MM.1S (cell line): ENCODE results near the gene TARDBP.
"Not testable (repeated sequence)": the region's sequence is repeated elsewhere in the genome, so short reads cannot be mapped to it uniquely, and the experiment has no call there.

Source experiments
- DNase-seq: peaks from one replicate; pipeline ENCODE4 v3.0.0-alpha.2; 2015
- H2AFZ ChIP-seq: fragments of 300-600 bp; sonication (generic); 2 replicates; pipeline ENCODE4 v1.6.0; 2016; ENCODE audit warnings: antibody characterized with exemption, low read length
- H3F3A ChIP-seq: fragments of 300-600 bp; sonication (generic); 2 replicates; pipeline ENCODE4 v1.6.1; 2016; ENCODE audit warnings: mild to moderate bottlenecking, antibody characterized with exemption, low read length, moderate library complexity, mixed read lengths; ENCODE audit not compliant: insufficient read depth
- H3K27ac ChIP-seq: fragments of 300-600 bp; sonication (generic); 2 replicates; pipeline ENCODE4 v1.5.1; 2016; ENCODE audit warnings: mild to moderate bottlenecking, low read length
- H3K27me3 ChIP-seq: fragments of 300-600 bp; sonication (generic); replicated peaks from 2 replicates; pipeline ENCODE4 v1.6.0; 2016; ENCODE audit warnings: low read length; ENCODE audit not compliant: insufficient read depth
- H3K36me3 ChIP-seq: fragments of 300-600 bp; sonication (generic); replicated peaks from 2 replicates; pipeline ENCODE4 v1.6.1; 2016; ENCODE audit warnings: mild to moderate bottlenecking, low read length, mixed read lengths; ENCODE audit not compliant: insufficient read depth
- H3K4me1 ChIP-seq: fragments of 300-600 bp; sonication (generic); 2 replicates; pipeline ENCODE4 v1.6.1; 2016; ENCODE audit warnings: low read length, mixed read lengths
- H3K4me2 ChIP-seq: fragments of 300-600 bp; sonication (generic); 2 replicates; pipeline ENCODE4 v1.6.0; 2016; ENCODE audit warnings: low read depth, low read length
- H3K4me3 ChIP-seq: fragments of 300-600 bp; sonication (generic); 2 replicates; pipeline ENCODE4 v1.5.1; 2016; ENCODE audit warnings: low read length, mixed read lengths
- H3K79me2 ChIP-seq: fragments of 300-600 bp; sonication (generic); 2 replicates; pipeline ENCODE4 v1.6.1; 2016; ENCODE audit warnings: mixed run types, low read length, mixed read lengths
- H3K9ac ChIP-seq: fragments of 300-600 bp; sonication (generic); 2 replicates; pipeline ENCODE4 v1.6.1; 2016; ENCODE audit warnings: low read length, mixed read lengths
- H3K9me2 ChIP-seq: fragments of 300-600 bp; sonication (generic); replicated peaks from 2 replicates; pipeline ENCODE4 v1.6.1; 2016; ENCODE audit warnings: mild to moderate bottlenecking, low read length, mixed read lengths; ENCODE audit not compliant: insufficient read depth
- H3K9me3 ChIP-seq: fragments of 300-600 bp; sonication (generic); replicated peaks from 2 replicates; pipeline ENCODE4 v1.6.1; 2016; ENCODE audit warnings: mild to moderate bottlenecking, low read length, mixed read lengths; ENCODE audit not compliant: insufficient read depth
- H4K20me1 ChIP-seq: fragments of 300-600 bp; sonication (generic); 2 replicates; pipeline ENCODE4 v1.6.1; 2016; ENCODE audit warnings: mild to moderate bottlenecking, low read length, moderate library complexity, mixed read lengths; ENCODE audit not compliant: insufficient read depth
- EZH2 ChIP-seq: fragments of 300-600 bp; sonication (generic); optimal IDR thresholded peaks from 2 replicates; pipeline ENCODE3; 2017; ENCODE audit warnings: low read depth, mild to moderate bottlenecking, antibody characterized with exemption, low read length, mixed read lengths
- EZH2phosphoT487 ChIP-seq: fragments of 300-600 bp; sonication (generic); IDR thresholded peaks from 2 replicates; pipeline ENCODE4 v1.6.1; 2018; ENCODE audit warnings: antibody characterized with exemption, low read length
- TF ChIP-seq, protein P1 (sequence below): fragments of 300-600 bp; sonication (generic); IDR thresholded peaks from 2 replicates; pipeline ENCODE4 v1.5.1; 2016; ENCODE audit warnings: antibody characterized with exemption, low read length, mixed read lengths

TARDBP gene

DNA sequence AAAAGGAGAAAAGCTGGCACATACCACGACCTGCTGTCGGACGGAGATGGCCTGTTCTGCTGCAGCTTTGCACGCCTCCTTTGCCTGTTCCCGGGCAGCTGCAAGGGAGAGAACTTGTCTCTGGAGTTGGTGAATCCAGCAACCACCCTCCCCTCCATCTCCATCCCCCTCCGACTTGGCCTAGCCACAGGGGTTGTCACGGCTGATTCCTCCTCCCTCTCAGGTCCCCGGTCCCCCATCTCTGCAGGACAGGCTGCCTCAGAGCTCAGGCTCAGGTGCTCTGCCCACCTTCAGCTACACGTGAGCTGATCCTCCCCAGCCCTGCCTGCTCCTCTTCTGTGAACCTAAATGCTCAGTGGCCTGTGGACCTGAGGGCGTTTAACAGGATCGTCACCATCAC lies 58.4 kb downstream of the TARDBP start:
- Histone ChIP-seq H2AFZ (no peak overlapping the region), H3F3A (no peaks in the 10 kb centered on the region), H3K4me3 (no peak overlapping the region), H3K9me3 (no peaks in the 10 kb centered on the region), H3K27ac (no peak overlapping the region), H3K4me1 (no peaks in the 10 kb centered on the region), H4K20me1 (no peaks in the 10 kb centered on the region), H3K27me3 (no peaks in the 10 kb centered on the region), H3K36me3 (peaks cover 3% of the 10 kb centered on the region; the same call in 1 of the 2 replicates), H3K9me2 (no peaks in the 10 kb centered on the region), H3K9ac (no peak overlapping the region), H3K79me2 (no peaks in the 10 kb centered on the region), H3K4me2 (no peak overlapping the region)
- TF ChIP-seq, protein P1, sequence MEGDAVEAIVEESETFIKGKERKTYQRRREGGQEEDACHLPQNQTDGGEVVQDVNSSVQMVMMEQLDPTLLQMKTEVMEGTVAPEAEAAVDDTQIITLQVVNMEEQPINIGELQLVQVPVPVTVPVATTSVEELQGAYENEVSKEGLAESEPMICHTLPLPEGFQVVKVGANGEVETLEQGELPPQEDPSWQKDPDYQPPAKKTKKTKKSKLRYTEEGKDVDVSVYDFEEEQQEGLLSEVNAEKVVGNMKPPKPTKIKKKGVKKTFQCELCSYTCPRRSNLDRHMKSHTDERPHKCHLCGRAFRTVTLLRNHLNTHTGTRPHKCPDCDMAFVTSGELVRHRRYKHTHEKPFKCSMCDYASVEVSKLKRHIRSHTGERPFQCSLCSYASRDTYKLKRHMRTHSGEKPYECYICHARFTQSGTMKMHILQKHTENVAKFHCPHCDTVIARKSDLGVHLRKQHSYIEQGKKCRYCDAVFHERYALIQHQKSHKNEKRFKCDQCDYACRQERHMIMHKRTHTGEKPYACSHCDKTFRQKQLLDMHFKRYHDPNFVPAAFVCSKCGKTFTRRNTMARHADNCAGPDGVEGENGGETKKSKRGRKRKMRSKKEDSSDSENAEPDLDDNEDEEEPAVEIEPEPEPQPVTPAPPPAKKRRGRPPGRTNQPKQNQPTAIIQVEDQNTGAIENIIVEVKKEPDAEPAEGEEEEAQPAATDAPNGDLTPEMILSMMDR, result no peak
- TF ChIP-seq EZH2 (no peak), EZH2phosphoT487 (no peak)
- DNase-seq, result no peak

DNA sequence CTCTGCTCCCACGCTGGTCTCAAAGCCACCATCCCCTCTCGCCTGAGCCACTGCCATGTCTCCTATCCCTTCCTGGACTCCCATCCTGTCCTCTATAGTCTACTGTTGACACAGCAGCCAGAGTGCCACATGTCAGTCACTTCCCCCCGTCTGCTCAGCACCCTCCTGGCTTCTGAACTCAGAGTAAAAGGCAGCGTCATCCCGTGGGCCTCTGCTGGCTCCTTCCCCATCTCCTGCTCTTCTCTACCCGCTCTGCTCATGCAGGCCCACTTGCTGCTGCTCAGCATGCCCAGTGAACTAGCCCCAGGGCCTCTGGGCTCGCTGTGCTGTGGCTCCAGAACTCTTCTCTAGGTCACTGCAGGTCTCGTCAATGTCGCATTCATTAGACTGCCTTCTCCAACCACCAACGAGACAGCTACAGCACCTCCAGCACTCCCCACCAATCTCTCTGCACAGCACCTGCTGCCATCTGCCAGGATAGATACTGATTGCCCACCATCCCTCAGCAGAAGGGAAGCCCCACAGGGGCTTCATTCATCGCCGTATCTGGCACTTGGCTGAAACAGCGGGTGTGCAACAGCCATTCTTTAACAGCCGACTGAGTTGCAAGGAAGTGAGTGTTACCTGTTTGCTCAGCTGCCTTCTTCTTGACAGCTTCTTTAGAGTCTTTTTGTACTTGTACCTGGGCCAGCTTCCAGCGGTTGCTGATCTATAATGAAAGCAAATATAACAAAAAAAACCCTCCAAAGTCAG lies 59.2 kb downstream of the TARDBP start:
- H3K9ac ChIP-seq, result no peak overlapping the region
- H3K4me1 ChIP-seq, result no peaks in the 10 kb centered on the region
- H4K20me1 ChIP-seq, result no peaks in the 10 kb centered on the region
- H3K79me2 ChIP-seq, result no peaks in the 10 kb centered on the region
- no peak overlapping the region for H3K4me2 ChIP-seq
- no peaks in the 10 kb centered on the region for H3K27me3 ChIP-seq
- H3K9me2 ChIP-seq, result no peaks in the 10 kb centered on the region
- peaks cover 3% of the 10 kb centered on the region; the same call in 1 of the 2 replicates for H3K36me3 ChIP-seq
- H3K4me3 ChIP-seq, result no peak overlapping the region
- DNase-seq, result no peak
- H3K27ac ChIP-seq, result no peak overlapping the region
- no peaks in the 10 kb centered on the region for H3F3A ChIP-seq
- H3K9me3 ChIP-seq, result no peaks in the 10 kb centered on the region
- no peak for TF ChIP-seq EZH2phosphoT487
- no peak for TF ChIP-seq EZH2
- TF ChIP-seq, protein P1, result no peak
- no peak overlapping the region for H2AFZ ChIP-seq

DNA sequence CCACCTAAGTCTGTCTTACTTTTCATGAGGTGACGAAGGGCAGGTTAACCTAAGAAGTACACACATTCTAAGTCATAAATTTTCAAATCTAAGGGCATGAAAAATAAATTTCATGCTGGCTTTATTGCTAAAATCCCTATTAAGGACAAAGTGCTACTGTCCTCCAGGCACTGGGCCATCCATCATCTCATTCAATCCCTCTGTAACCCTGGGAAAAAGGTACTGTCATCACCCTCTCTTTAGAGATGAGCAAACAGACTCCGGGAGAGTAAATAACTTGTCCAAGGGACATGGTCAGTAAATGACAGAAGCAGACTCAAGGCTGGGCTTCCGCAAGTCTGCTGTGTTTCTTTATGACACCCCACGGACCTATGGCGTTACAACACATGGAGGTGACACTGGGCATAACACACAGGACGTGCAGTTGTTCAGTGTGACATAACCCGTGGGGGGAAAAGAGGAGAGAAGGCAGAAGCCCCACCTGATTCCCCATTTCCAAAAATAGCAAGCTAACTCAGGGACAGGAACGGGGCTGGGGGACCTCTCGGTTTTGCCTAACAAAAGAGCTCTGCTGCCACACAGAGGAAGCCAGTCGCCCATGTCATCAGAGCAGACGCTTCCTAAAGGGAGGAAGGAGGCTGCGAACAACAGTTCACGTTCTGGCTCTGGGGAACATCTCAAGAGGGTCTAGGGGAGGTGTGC lies 59.9 kb downstream of the TARDBP start:
- H3K27me3 ChIP-seq, result no peaks in the 10 kb centered on the region
- no peak overlapping the region for H3K4me2 ChIP-seq
- no peak for DNase-seq
- H3K36me3 ChIP-seq, result peaks cover 3% of the 10 kb centered on the region; the same call in 1 of the 2 replicates
- H3K4me1 ChIP-seq, result no peaks in the 10 kb centered on the region
- H3K9me3 ChIP-seq, result no peaks in the 10 kb centered on the region
- no peak overlapping the region for H3K27ac ChIP-seq
- no peaks in the 10 kb centered on the region for H3F3A ChIP-seq
- no peak overlapping the region for H2AFZ ChIP-seq
- H4K20me1 ChIP-seq, result no peaks in the 10 kb centered on the region
- TF ChIP-seq, protein P1, result no peak
- TF ChIP-seq EZH2 (no peak), EZH2phosphoT487 (no peak)
- H3K9ac ChIP-seq, result no peak overlapping the region
- H3K4me3 ChIP-seq, result no peak overlapping the region
- no peaks in the 10 kb centered on the region for H3K79me2 ChIP-seq
- no peaks in the 10 kb centered on the region for H3K9me2 ChIP-seq

DNA sequence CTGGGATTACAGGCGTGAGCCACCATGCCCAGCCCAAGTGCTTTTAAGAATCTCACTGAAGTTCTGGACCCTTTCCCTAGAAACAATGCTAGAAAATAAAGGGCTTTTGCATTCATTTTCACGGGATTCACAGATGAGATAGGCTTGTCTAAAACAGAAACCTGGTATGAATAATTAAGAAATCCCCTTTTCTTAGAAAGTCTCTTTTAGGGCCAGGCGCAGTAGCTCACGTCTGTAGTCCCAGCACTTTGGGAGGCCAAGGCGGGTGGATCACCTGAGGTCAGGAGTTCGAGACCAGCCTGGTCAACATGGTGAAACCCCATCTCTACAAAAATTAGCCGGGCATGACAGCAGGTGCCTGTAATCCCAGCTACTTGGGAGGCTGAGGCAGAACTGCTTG lies 60.9 kb downstream of the TARDBP start:
- H3K9ac ChIP-seq, DNase-seq, H3K79me2 ChIP-seq: not testable (repeated sequence)

More for the DNA sequence above, 60.9 kb downstream of the TARDBP start:
- H4K20me1 ChIP-seq, H3K4me2 ChIP-seq, H3K27ac ChIP-seq, H3K4me3 ChIP-seq, H2AFZ ChIP-seq, H3K36me3 ChIP-seq, H3K9me3 ChIP-seq, H3K9me2 ChIP-seq, H3K4me1 ChIP-seq, H3K27me3 ChIP-seq, H3F3A ChIP-seq: not testable (repeated sequence)
